ENCODE measurements around the gene TXNIP. TPM values are rescaled to one million over a fixed set of nuclear protein-coding genes. Genes with fewer than 3 reads are reported as not detected.

TXNIP gene
- total and polyA plus RNA-seq, 2 experiments from 2014 or later, result 75.3 to 160 TPM

- no peak overlapping the region for H2AFZ ChIP-seq
- TF ChIP-seq CTCF (IDR thresholded peaks at IDR 0.05; ENCODE audit: poor library complexity), result no peak
- no peaks in the 10 kb centered on the region for H3K36me3 ChIP-seq (replicated peaks; ENCODE audit: insufficient read depth, low read depth)
- no peak overlapping the region for H3K4me2 ChIP-seq
- peaks cover 8% of the 10 kb centered on the region for H3K4me1 ChIP-seq (ENCODE audit: insufficient read depth)
- H3K27me3 ChIP-seq, result no peaks in the 10 kb centered on the region
- no peaks in the 10 kb centered on the region for H4K20me1 ChIP-seq (ENCODE audit: insufficient read depth, poor library complexity, severe bottlenecking)
- no peak for DNase-seq (ENCODE audit: low spot score)
- H3K79me2 ChIP-seq, result peaks cover 4% of the 10 kb centered on the region
- 97% methylated on average over 2 of the region's 2 CpGs for WGBS (ENCODE audit: low lambda C conversion rate, missing lambda C conversion rate)
- H3K9me3 ChIP-seq (ENCODE audit: low read depth), result no peaks in the 10 kb centered on the region
- no peaks in the 10 kb centered on the region for H3K9me2 ChIP-seq (replicated peaks; ENCODE audit: insufficient read depth)
- H3K27ac ChIP-seq, result no peak overlapping the region
- no peak overlapping the region for H3K4me3 ChIP-seq
Measured at GRCh38 chr1:146001709-146002108, 5.3 kb upstream of the TXNIP start.

DNA sequence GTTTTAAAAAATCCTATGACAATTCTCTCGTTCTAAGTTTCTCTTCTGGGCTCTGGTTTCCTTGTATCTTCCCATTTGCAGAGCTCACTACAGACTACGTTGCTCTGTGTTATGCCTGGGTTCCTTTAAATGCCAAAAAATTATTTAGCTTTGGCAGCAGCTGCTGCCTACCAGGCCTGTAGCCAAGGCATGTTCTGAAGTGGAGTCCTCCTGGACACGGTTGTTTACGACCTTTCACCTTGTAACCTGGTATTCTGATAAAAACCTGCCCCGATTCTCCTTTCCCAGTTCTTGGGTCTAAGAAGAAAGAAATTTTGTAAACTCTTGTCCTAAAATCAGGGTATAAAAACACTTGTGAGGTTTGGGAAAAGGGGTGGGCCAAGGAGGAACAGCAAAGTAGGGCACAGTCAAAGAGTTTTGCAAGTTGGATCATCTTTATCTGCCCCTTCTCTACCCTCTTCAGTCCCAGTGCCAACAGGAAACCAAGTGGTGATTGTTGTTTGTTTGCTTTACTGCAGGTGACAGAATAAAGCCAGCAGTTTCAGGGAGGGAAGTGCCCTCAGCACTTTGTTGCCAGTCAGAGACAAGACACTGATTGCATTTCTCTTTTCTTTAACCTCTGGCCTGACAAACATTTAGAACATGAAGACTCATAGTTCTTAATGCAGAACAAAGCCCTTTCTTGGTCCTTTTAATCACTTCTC, 3.1 kb upstream of the TXNIP start:
- 48% methylated on average over 5 of the region's 5 CpGs for WGBS (ENCODE audit: low lambda C conversion rate, missing lambda C conversion rate)
- H2AFZ ChIP-seq, result peak overlapping the region; percentile 51
- peaks cover 16% of the 10 kb centered on the region for H4K20me1 ChIP-seq (ENCODE audit: insufficient read depth, poor library complexity, severe bottlenecking)
- H3K4me3 ChIP-seq, result no peak overlapping the region
- peaks cover 23% of the 10 kb centered on the region for H3K79me2 ChIP-seq
- H3K27ac ChIP-seq, result peak overlapping the region; percentile 48
- H3K9me3 ChIP-seq (ENCODE audit: low read depth), result no peaks in the 10 kb centered on the region
- no peaks in the 10 kb centered on the region for H3K9me2 ChIP-seq (replicated peaks; ENCODE audit: insufficient read depth)
- H3K4me1 ChIP-seq (ENCODE audit: insufficient read depth), result peaks cover 8% of the 10 kb centered on the region
- no peak for DNase-seq (ENCODE audit: low spot score)
- no peaks in the 10 kb centered on the region for H3K27me3 ChIP-seq
- TF ChIP-seq EZH2 (IDR thresholded peaks at IDR 0.05; ENCODE audit: borderline replicate concordance), result no peak
- no peak for TF ChIP-seq CTCF (IDR thresholded peaks at IDR 0.05; ENCODE audit: poor library complexity)
- TF ChIP-seq EZH2phosphoT487 (IDR thresholded peaks at IDR 0.05; ENCODE audit: low read depth, severe bottlenecking, unreplicated experiment), result no peak
- peak overlapping the region; percentile 27 for H3K4me2 ChIP-seq
- no peaks in the 10 kb centered on the region for H3K36me3 ChIP-seq (replicated peaks; ENCODE audit: insufficient read depth, low read depth)

DNA sequence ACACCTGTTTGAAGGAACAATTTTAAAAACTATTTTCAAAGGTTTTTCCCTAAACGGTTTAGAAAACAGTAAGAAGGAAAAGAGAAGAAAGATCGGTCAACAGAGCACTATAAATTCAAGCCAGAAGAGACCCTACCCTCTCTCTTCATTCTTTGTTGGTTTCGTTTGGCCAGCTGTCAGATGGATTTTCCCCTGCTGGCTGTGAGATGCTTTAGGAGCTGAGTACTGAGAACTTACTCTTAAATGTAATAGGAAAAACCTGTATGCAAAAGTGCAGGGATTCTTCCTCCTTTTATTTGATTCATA, 1.3 kb upstream of the TXNIP start:
- WGBS (ENCODE audit: low lambda C conversion rate, missing lambda C conversion rate), result 59% methylated on average over 3 of the region's 3 CpGs
- Histone ChIP-seq H3K4me2 (peak overlapping the region; percentile 75), H3K4me1 (ENCODE audit: insufficient read depth) (peaks cover 17% of the 10 kb centered on the region), H2AFZ (no peak overlapping the region), H4K20me1 (ENCODE audit: insufficient read depth, poor library complexity, severe bottlenecking) (peaks cover 34% of the 10 kb centered on the region), H3K27ac (peak overlapping the region; percentile 87), H3K27me3 (no peaks in the 10 kb centered on the region), H3K9me2 (replicated peaks; ENCODE audit: insufficient read depth) (no peaks in the 10 kb centered on the region), H3K4me3 (peak overlapping the region; percentile 6), H3K79me2 (peaks cover 41% of the 10 kb centered on the region), H3K9me3 (ENCODE audit: low read depth) (no peaks in the 10 kb centered on the region), H3K36me3 (replicated peaks; ENCODE audit: insufficient read depth, low read depth) (peaks cover 6% of the 10 kb centered on the region)
- no peak for TF ChIP-seq CTCF (IDR thresholded peaks at IDR 0.05; ENCODE audit: poor library complexity)
- TF ChIP-seq EZH2phosphoT487 (IDR thresholded peaks at IDR 0.05; ENCODE audit: low read depth, severe bottlenecking, unreplicated experiment), result no peak
- TF ChIP-seq EZH2 (IDR thresholded peaks at IDR 0.05; ENCODE audit: borderline replicate concordance), result no peak
- DNase-seq (ENCODE audit: low spot score), result no peak

All from hepatocyte (in vitro differentiated cells).